Activated CD4-positive, CD25-positive, alpha-beta regulatory T cell treated with anti-CD3 and anti-CD28 coated beads, Interleukin-2, amount 50 U/mL, for 16 hours (primary cell): Measurements from ENCODE around the gene PKP1.

Experiments
- DNase-seq: peaks from one replicate; pipeline ENCODE4 v3.0.0-alpha.2; 2020; ENCODE audit warnings: low read depth, low spot score

PKP1 gene

DNA sequence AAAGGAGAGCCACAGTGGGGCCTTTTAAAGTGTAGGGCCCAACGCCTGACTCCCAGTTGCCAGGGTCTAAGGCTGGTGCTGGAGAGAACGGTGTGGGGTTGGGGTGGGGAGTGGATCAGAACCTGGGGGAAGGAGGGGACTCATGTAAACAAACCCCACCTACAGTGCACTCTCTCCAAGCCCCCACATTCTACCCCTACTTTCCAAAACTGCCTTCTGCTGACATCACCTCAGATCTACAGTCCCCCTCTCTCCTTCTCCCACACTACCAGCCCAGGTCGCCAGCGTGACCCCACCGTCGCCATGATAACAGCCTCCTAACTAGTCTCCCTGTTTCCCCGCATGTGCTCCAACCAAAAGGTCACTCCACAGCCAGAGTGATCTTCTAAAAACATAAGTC is 67.6 kb downstream of the PKP1 start:
- DNase-seq: no peak

GRCh38 chr1:201351617-201352016 is 68.3 kb downstream of the PKP1 start:
- DNase-seq: no peak

- no peak for DNase-seq
Measured at GRCh38 chr1:201353186-201353940, 70.1 kb downstream of the PKP1 start.

DNA sequence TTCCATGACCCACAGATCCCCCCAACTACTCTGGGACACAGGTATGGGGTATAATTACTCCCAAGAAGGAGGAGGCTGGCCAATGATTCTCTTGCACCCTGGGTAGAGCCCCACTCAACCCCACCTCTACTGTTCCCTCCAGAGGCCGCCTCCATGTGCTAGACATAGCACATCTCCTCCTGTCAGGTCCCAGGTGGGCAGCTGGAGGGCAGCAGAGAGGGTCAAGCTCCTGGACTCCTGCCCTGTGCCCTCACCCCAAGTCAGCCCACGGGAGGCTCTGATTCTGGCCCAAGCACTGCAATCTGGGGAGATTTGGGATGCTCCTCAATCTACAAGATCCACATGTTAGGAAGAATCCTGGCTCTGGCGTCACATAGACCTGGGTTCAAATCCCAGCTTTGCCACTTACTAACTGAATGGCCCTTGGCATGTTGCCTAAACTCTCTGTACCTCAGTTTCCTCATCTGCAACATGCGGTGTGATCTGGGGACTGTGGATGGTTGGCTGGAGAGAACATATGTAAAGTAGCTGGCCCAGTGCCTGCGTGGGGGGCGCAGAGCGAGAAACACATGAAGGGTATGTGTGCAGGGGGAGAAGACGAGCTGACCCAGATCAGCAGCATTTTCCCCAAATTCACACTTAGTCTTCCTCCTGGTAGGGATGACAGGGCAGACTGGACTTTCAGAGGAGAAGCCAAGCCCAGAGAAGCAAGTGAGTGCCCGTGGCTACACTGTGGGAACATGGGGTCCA is 71.0 kb downstream of the PKP1 start:
- no peak for DNase-seq

GRCh38 chr1:201354901-201355295 is 71.6 kb downstream of the PKP1 start:
- no peak for DNase-seq

DNA sequence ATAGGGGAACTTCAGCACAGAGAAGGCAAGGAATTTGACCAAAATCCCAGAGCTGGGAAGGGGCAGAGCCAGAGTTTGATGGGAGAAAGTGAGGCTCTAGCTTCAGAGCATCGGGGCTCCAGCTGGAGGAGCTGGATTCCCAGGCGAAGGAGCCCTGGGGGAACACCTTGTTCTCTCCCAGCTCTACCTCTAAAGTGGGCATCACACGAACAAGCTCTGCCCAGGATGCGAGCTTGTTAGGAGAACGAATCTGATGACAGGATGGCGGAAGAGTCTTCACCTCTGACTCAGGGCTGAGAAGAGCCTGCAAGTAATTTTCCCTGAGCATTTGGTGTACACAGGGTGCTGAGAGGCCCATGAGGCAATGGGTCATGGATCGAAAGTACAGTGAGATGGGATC is 72.2 kb downstream of the PKP1 start:
- DNase-seq: no peak

- DNase-seq: no peak
Measured at GRCh38 chr1:201356236-201356635, 72.9 kb downstream of the PKP1 start.

DNA sequence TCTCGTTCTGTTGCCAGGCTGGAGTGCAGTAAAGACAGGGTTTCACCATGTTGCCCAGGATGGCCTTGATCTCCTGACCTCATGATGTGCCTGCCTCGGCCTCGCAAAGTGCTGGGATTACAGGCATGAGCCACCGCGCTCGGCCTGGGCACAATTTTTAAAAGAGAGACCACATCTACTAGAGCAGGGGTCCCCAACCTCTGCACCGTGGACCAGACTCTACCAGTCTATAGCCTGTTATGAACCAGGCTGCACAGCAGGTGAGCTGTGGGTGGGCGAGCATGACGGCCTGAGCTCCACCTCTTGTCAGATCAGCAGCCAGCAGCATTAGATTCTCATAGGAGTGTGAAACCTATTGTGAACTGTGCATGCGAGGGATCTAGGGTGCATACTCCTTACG is 73.4 kb downstream of the PKP1 start:
- no peak for DNase-seq

DNA sequence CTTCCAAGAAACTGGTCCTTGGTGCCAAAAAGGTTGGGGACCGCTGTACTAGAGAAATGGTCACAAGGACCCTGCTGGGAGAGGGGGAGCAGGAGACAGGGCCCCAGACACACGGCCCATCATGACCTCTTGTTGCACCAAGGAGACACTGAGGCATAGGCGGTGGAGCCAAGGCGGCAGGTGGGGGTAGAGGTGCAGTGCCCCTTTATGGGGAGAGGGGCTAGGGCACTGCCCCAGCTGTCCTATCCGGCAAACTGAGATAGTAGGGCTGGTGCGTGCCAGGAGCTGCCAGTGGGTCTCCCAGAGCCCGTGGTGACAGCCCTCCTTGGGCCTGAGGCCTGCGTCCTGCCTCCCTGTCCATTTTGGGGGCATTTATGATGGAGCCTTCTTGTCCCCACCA is 73.9 kb downstream of the PKP1 start:
- no peak for DNase-seq

DNA sequence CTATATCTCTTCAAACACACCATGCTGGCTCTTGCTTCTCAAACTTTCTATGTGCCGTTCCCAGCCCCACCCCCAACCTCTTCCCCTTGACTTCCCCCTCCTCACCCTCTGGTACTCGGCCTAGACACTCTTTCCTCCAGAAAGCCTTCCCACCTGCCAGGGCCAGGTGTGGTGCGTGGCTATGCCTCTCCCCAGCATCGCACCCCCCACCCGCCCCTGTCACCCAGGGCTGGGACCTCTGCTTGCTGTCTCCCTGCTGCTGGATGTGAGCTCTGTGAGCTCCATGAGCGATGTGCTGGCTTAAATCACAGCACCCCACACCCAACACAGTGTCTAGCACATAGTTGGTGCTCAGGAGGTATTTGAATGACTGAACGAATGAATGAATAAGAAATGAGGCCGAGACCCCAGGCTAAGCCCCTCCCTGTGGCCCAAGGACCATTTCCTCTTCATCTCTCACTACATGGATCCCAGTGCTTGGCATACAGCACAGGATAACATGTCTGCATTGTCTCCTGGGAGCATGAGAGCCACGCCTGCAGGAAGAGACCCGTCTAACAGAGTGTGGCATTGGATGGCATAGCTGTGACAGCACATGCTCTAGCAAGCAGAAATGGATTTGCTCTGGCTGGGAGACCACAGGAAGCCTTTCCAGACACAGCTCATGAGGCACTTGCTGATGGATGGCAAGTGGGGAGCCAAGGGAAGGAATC is 74.5 kb downstream of the PKP1 start:
- no peak for DNase-seq

DNA sequence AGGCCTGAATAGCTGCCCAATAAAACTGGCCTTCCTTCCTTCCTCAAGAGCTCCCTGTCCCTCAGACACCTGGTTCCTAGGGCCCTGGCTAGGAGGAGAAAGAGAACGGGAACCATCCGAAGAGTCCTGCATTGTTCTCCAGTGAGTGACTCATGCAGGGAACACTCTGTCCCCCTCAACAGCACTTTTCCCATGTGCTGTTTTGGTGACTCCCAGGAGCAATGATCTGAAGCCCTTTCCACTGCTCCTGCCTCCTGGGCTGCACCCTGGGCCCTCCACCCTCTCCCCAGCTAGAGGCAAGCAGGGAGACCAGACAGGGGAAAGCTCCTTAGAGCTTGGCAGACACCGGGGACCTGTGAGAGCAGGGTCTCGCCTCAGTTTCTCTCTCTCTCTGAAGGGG is 75.3 kb downstream of the PKP1 start:
- DNase-seq: no peak

DNA sequence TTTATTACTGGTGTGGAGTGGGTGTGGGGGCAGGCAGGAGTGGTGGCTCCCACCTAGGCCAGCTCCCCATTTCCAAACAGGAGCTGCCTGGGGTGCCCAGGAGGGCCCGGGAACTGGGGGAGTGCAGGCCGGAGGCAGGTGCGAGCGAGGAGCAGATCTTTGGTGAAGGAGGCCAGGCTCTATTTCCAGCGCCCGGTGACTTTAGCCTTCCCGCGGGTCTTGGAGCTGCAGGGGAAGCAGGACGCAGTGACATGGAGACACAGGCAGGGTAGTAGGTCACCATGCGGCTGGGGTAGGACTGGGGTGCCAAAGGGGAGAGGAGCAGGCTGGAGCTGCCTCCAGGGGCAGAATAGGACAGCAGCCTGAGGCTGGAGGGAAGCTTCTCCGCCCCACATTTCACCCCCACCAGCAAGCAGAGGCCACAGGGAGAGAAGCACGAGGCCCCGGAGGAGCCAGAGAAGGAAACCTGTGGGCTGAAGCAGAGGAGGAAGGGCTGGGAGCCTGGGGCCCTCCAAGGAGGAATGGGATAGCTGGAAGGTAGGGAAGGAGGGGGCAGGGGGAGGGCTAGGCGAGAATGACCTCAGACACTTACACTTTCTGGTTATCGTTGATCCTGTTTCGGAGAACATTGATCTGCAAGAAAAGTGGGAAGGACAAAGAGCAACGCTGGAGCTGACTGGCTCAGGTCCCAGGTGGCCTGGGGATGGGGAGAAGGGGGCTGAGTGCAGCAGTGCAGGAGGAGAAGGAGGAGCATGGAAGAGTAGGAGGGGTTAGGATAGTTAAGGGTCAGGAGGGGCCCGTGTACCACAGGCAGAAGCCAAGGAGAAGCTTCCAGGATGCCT is 75.9 kb downstream of the PKP1 start:
- no peak for DNase-seq

DNA sequence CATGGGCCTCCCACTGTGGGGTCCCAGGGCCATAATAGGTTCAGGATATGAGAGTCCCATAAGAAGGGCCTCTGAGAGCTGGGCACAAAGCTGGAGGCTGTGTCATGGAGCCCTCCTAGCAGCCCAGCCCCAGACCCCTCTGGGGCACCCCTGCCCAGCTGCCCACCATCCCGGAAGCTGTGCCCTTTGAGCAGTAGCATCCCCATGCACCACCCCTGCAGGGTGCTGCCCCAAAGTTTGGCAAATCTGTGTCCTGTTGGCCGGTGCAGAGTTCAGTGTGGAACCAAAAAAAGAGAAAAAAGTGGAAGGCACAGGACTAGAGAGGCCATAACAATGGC is 76.5 kb downstream of the PKP1 start:
- DNase-seq: no peak

GRCh38 chr1:201360486-201360885 is 77.2 kb downstream of the PKP1 start:
- DNase-seq: no peak

- DNase-seq: no peak
Measured at GRCh38 chr1:201360901-201361651, 77.8 kb downstream of the PKP1 start.

GRCh38 chr1:201361652-201362504 is 78.6 kb downstream of the PKP1 start:
- DNase-seq: no peak

DNA sequence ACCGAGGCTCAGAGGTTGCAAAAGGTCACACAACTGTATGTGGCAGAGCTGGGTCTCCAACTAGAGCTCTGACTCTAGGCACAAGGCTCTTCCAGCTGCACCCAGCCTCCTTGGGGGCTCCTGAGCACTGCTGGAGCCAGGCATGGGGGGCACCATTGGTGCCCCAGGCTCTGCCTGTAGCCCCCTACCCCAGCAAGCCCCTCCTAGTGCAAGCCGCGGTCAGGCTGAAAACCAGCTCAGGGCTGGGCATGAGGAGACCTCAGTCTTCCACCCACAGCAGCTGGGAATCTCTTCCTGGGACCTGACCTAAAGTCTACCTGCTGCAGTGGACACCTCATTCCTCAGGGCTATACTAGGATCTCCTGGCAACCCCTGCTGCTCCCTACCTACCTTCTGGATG is 79.6 kb downstream of the PKP1 start:
- no peak for DNase-seq

DNA sequence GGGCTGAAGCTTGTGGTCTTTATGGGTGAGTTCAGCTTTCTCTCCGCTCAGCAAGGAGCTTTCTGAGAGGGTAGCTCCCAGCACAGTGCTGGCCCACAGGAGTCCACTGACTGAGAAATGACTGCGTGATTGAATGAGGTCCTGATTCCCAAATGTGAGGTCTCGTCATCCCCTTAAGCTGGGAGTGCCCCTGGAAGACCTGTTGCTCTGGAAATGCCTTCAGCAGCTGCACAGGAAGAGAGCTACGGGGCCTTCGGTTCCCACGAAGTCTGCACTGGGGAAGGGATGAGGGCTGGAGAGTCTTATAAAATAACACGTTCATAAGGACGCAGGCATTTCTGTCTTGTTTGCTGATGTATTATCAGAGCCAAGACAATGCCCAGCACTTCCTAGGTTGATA is 80.2 kb downstream of the PKP1 start:
- no peak for DNase-seq

GRCh38 chr1:201364808-201365105 is 81.5 kb downstream of the PKP1 start:
- no peak for DNase-seq

DNA sequence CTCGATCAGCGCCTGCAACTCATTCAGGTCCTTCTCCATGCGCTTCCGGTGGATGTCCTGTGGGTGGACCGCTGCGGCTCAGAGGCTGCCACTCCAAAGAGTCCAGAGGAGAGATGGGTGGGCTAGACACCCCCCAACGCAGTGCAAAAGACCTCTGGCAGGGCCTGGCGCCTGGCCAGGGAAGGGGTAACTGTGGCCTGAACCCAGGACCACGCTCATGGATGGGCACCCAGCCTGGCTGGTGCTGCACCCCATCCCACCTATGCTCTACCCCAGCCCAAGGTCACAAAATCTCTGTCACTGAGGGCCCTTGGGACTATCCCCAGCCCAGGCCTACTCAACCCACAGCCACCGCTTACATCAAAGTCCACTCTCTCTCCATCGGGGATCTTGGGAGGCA is 81.9 kb downstream of the PKP1 start:
- DNase-seq: no peak
